Subcutaneous abdominal adipose tissue (tissue), 5 donors: Measurements from ENCODE around the gene CASP2.

Experiments
- H3K27ac ChIP-seq: one replicate; pipeline ENCODE4 v1.7.0; 2013; ENCODE audit warnings: low read depth, mild to moderate bottlenecking, inconsistent platforms, low read length, moderate library complexity
- H3K27me3 ChIP-seq, 5 donors: one replicate each; pipeline ENCODE4 v1.7.0; 2013; ENCODE audit warnings: low read length in 5 of 5, inconsistent platforms in 1 of 5; ENCODE audit not compliant: control insufficient read depth in 5 of 5, insufficient read depth in 4 of 5
- H3K36me3 ChIP-seq, 5 donors: one replicate each; pipeline ENCODE4 v1.7.0; 2013; ENCODE audit warnings: low read length in 5 of 5; ENCODE audit not compliant: control insufficient read depth in 5 of 5, insufficient read depth in 5 of 5
- H3K4me1 ChIP-seq, 5 donors: one replicate each; pipeline ENCODE4 v1.7.0; 2013; ENCODE audit warnings: low read length in 5 of 5, mild to moderate bottlenecking in 3 of 5, moderate library complexity in 1 of 5; ENCODE audit not compliant: control insufficient read depth in 5 of 5, insufficient read depth in 5 of 5
- H3K4me3 ChIP-seq, 5 donors: one replicate each; pipeline ENCODE4 v1.7.0; 2013; ENCODE audit warnings: low read length in 5 of 5, low read depth in 1 of 5
- H3K9ac ChIP-seq, 5 donors: one replicate each; pipeline ENCODE4 v1.7.0; 2013; ENCODE audit warnings: low read length in 5 of 5, mild to moderate bottlenecking in 4 of 5, moderate library complexity in 3 of 5
- H3K9me3 ChIP-seq, 5 donors: one replicate each; pipeline ENCODE4 v1.7.0; 2013; ENCODE audit warnings: low read length in 5 of 5; ENCODE audit not compliant: control insufficient read depth in 5 of 5
- donor health status: healthy.
- donor health status: healthy.
- donor health status: healthy.
- donor health status: healthy.
- donor health status: healthy.

The CASP2 gene

GRCh38 chr7:143343596-143343995 lies 55.4 kb downstream of the CASP2 start:
- no peak overlapping the region for H3K9ac ChIP-seq
- H3K27me3 ChIP-seq: peaks cover 0 to 9% (median 7%) of the 10 kb centered on the region in 5 donors
- no peaks in the 10 kb centered on the region for H3K9me3 ChIP-seq
- no peaks in the 10 kb centered on the region for H3K36me3 ChIP-seq
- H3K4me3 ChIP-seq: no peak overlapping the region
- peaks cover 0 to 7% (median 5%) of the 10 kb centered on the region in 5 donors for H3K4me1 ChIP-seq
- H3K27ac ChIP-seq: no peak overlapping the region

- Histone ChIP-seq H3K27ac (no peak overlapping the region), H3K9ac (no peak overlapping the region), H3K4me3 (peak overlapping the region in 3 of 5 donors; percentile 27 to 51 (median 31)), H3K4me1 (peaks cover 0 to 7% (median 5%) of the 10 kb centered on the region in 5 donors), H3K27me3 (peaks cover 0 to 9% (median 7%) of the 10 kb centered on the region in 5 donors), H3K9me3 (no peaks in the 10 kb centered on the region), H3K36me3 (no peaks in the 10 kb centered on the region)
Observed at GRCh38 chr7:143345428-143345900, 57.3 kb downstream of the CASP2 start.

GRCh38 chr7:143346018-143346417 lies 57.9 kb downstream of the CASP2 start:
- no peaks in the 10 kb centered on the region for H3K9me3 ChIP-seq
- H3K9ac ChIP-seq: no peak overlapping the region
- H3K36me3 ChIP-seq: no peaks in the 10 kb centered on the region
- peaks cover 0 to 9% (median 7%) of the 10 kb centered on the region in 5 donors for H3K27me3 ChIP-seq
- no peak overlapping the region for H3K27ac ChIP-seq
- H3K4me1 ChIP-seq: peaks cover 0 to 7% (median 5%) of the 10 kb centered on the region in 5 donors
- H3K4me3 ChIP-seq: no peak overlapping the region

- Histone ChIP-seq H3K27me3 (peaks cover 0 to 9% (median 8%) of the 10 kb centered on the region in 5 donors), H3K4me3 (no peak overlapping the region), H3K27ac (no peak overlapping the region), H3K36me3 (no peaks in the 10 kb centered on the region), H3K9ac (no peak overlapping the region), H3K9me3 (no peaks in the 10 kb centered on the region), H3K4me1 (peaks cover 0 to 7% (median 5%) of the 10 kb centered on the region in 5 donors)
Observed at GRCh38 chr7:143347950-143348349, 59.8 kb downstream of the CASP2 start.

- Histone ChIP-seq H3K36me3 (no peaks in the 10 kb centered on the region), H3K9ac (no peak overlapping the region), H3K27ac (no peak overlapping the region), H3K4me1 (no peaks in the 10 kb centered on the region), H3K9me3 (no peaks in the 10 kb centered on the region), H3K4me3 (no peak overlapping the region), H3K27me3 (peaks cover 2 to 19% (median 4%) of the 10 kb centered on the region in 5 donors)
Observed at GRCh38 chr7:143351060-143351459, 62.9 kb downstream of the CASP2 start.

- Histone ChIP-seq H3K27ac (no peak overlapping the region), H3K4me3 (no peak overlapping the region), H3K27me3 (peaks cover 1 to 22% (median 3%) of the 10 kb centered on the region in 5 donors), H3K9ac (no peak overlapping the region), H3K9me3 (no peaks in the 10 kb centered on the region), H3K4me1 (no peaks in the 10 kb centered on the region), H3K36me3 (no peaks in the 10 kb centered on the region)
Observed at GRCh38 chr7:143351574-143351973, 63.4 kb downstream of the CASP2 start.

GRCh38 chr7:143352531-143353002 lies 64.4 kb downstream of the CASP2 start:
- no peaks in the 10 kb centered on the region for H3K4me1 ChIP-seq
- H3K27me3 ChIP-seq: peaks cover 0 to 22% (median 3%) of the 10 kb centered on the region in 5 donors
- no peaks in the 10 kb centered on the region for H3K9me3 ChIP-seq
- no peak overlapping the region for H3K9ac ChIP-seq
- no peak overlapping the region for H3K27ac ChIP-seq
- H3K36me3 ChIP-seq: no peaks in the 10 kb centered on the region
- no peak overlapping the region for H3K4me3 ChIP-seq

- Histone ChIP-seq H3K27me3 (peaks cover 0 to 30% (median 3%) of the 10 kb centered on the region in 5 donors), H3K4me1 (no peaks in the 10 kb centered on the region)
Observed at GRCh38 chr7:143354376-143354775, 66.2 kb downstream of the CASP2 start.

GRCh38 chr7:143354965-143355364 lies 66.8 kb downstream of the CASP2 start:
- Histone ChIP-seq H3K27me3 (peaks cover 0 to 35% (median 3%) of the 10 kb centered on the region in 5 donors), H3K36me3 (no peaks in the 10 kb centered on the region), H3K4me3 (no peak overlapping the region), H3K4me1 (no peaks in the 10 kb centered on the region), H3K27ac (no peak overlapping the region), H3K9ac (no peak overlapping the region), H3K9me3 (no peaks in the 10 kb centered on the region)

More at GRCh38 chr7:143354376-143354775, 66.2 kb downstream of the CASP2 start:
- H3K36me3 ChIP-seq: no peaks in the 10 kb centered on the region
- no peaks in the 10 kb centered on the region for H3K9me3 ChIP-seq
- H3K27ac ChIP-seq: no peak overlapping the region
- no peak overlapping the region for H3K9ac ChIP-seq
- no peak overlapping the region for H3K4me3 ChIP-seq

- Histone ChIP-seq H3K4me3 (no peak overlapping the region), H3K4me1 (no peaks in the 10 kb centered on the region)
Observed at GRCh38 chr7:143355450-143356385, 67.6 kb downstream of the CASP2 start.

More at GRCh38 chr7:143355450-143356385, 67.6 kb downstream of the CASP2 start:
- H3K9me3 ChIP-seq: no peaks in the 10 kb centered on the region
- H3K36me3 ChIP-seq: no peaks in the 10 kb centered on the region
- H3K27ac ChIP-seq: no peak overlapping the region
- no peak overlapping the region for H3K9ac ChIP-seq
- peaks cover 2 to 41% (median 3%) of the 10 kb centered on the region in 5 donors for H3K27me3 ChIP-seq
